ENCODE measurements around the gene PCDHB10.
"Not testable (repeated sequence)": the region's sequence is repeated elsewhere in the genome, so short reads cannot be mapped to it uniquely, and the experiment has no call there.

The PCDHB10 gene

DNA sequence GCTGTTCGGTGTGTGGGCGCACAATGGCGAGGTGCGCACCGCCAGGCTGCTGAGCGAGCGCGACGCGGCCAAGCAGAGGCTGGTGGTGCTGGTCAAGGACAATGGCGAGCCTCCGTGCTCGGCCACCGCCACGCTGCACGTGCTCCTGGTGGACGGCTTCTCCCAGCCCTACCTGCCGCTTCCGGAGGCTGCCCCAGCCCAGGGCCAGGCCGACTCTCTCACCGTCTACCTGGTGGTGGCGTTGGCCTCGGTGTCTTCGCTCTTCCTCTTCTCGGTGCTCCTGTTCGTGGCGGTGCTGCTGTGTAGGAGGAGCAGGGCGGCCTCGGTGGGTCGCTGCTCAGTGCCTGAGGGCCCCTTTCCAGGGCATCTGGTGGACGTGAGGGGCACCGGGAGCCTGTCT lies 12.3 kb upstream of the PCDHB10 start:
- not testable (repeated sequence) for H3K9me2 ChIP-seq (replicated peaks; ENCODE audit: low read depth, low read length); H3K9me3 ChIP-seq (ENCODE audit: insufficient read depth, low read depth, low read length); H3K4me3 ChIP-seq (ENCODE audit: low read length, poor library complexity, severe bottlenecking); H3K9ac ChIP-seq (ENCODE audit: low read depth, low read length, poor library complexity, severe bottlenecking); H3K4me2 ChIP-seq (ENCODE audit: low read depth, low read length, poor library complexity, severe bottlenecking); H3K79me2 ChIP-seq (ENCODE audit: insufficient read depth, low read length); H3F3A ChIP-seq (ENCODE audit: low read depth); H3K4me1 ChIP-seq (ENCODE audit: insufficient read depth, low read length, poor library complexity, severe bottlenecking); H3K27me3 ChIP-seq (ENCODE audit: insufficient read depth, low read length, poor library complexity, severe bottlenecking); H4K20me1 ChIP-seq (ENCODE audit: insufficient read depth, low read length, poor library complexity, severe bottlenecking); H2AFZ ChIP-seq (ENCODE audit: low read length); H3K36me3 ChIP-seq (ENCODE audit: insufficient read depth, low read length)

DNA sequence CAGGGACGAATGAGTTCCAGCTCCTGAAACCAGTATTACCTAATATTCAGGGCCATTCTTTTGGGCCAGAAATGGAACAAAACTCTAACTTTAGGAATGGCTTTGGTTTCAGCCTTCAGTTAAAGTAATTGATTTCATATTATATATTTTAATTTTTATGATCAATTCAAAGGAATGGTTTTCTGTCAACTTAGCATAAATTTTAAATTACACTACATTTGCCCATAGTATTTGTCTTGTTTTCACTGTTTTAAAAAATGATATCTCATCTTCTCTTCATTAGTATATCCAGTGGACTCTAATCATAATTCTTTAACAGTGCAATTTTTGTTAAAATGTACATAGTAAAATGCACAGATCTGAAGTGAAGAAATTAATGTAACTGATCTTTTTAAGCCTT lies 11.8 kb upstream of the PCDHB10 start:
- H3K36me3 ChIP-seq (ENCODE audit: insufficient read depth, low read length), result no peaks in the 10 kb centered on the region
- no peak overlapping the region for H3K9ac ChIP-seq (ENCODE audit: low read depth, low read length, poor library complexity, severe bottlenecking)
- TF ChIP-seq EZH2phosphoT487 (IDR thresholded peaks at IDR 0.05; ENCODE audit: borderline replicate concordance), result no peak
- no peak overlapping the region for H2AFZ ChIP-seq (ENCODE audit: low read length)
- no peak overlapping the region for H3K4me2 ChIP-seq (ENCODE audit: low read depth, low read length, poor library complexity, severe bottlenecking)
- H3K27me3 ChIP-seq (ENCODE audit: insufficient read depth, low read length, poor library complexity, severe bottlenecking), result no peaks in the 10 kb centered on the region
- no peaks in the 10 kb centered on the region for H4K20me1 ChIP-seq (ENCODE audit: insufficient read depth, low read length, poor library complexity, severe bottlenecking)
- H3K9me2 ChIP-seq (replicated peaks; ENCODE audit: low read depth, low read length), result no peaks in the 10 kb centered on the region
- H3K4me3 ChIP-seq (ENCODE audit: low read length, poor library complexity, severe bottlenecking), result no peak overlapping the region
- H3K4me1 ChIP-seq (ENCODE audit: insufficient read depth, low read length, poor library complexity, severe bottlenecking), result no peaks in the 10 kb centered on the region
- no peaks in the 10 kb centered on the region for H3K79me2 ChIP-seq (ENCODE audit: insufficient read depth, low read length)
- H3F3A ChIP-seq (ENCODE audit: low read depth), result no peaks in the 10 kb centered on the region
- no peaks in the 10 kb centered on the region for H3K9me3 ChIP-seq (ENCODE audit: insufficient read depth, low read depth, low read length)

DNA sequence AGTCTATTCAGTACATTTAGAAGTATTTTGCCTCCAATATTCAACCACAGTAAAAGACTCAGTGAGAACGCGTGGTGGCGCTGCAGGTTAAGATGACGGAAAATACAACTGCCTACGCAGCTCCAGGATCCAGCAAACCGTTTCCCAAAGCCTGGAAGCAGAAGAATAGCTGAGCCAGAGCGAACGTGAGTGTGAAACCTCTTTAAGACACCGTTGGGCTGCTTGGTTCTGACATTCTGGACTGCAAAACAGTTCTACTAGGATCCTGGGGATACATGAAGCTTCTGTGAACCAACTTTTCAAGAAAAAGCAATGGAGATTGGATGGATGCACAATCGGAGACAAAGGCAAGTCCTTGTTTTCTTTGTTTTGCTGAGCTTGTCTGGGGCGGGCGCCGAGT lies 9.9 kb upstream of the PCDHB10 start, which contains the start of gene PCDHB16:
Gene PCDHB16 (plus strand): TSS at position 140 of the 400 bp plus-strand sequence. CDS start 173 bp downstream, at position 313.
- Histone ChIP-seq H3K36me3 (ENCODE audit: insufficient read depth, low read length) (no peaks in the 10 kb centered on the region), H3K4me3 (ENCODE audit: low read length, poor library complexity, severe bottlenecking) (no peak within 1 kb of the TSS), H3K9ac (ENCODE audit: low read depth, low read length, poor library complexity, severe bottlenecking) (no peak within 1 kb of the TSS), H3K9me2 (replicated peaks; ENCODE audit: low read depth, low read length) (no peaks in the 10 kb centered on the region), H3K4me2 (ENCODE audit: low read depth, low read length, poor library complexity, severe bottlenecking) (no peak within 1 kb of the TSS), H3F3A (ENCODE audit: low read depth) (no peaks in the 10 kb centered on the region), H3K9me3 (ENCODE audit: insufficient read depth, low read depth, low read length) (no peaks in the 10 kb centered on the region), H3K27me3 (ENCODE audit: insufficient read depth, low read length, poor library complexity, severe bottlenecking) (no peaks in the 10 kb centered on the region), H3K4me1 (ENCODE audit: insufficient read depth, low read length, poor library complexity, severe bottlenecking) (no peaks in the 10 kb centered on the region), H4K20me1 (ENCODE audit: insufficient read depth, low read length, poor library complexity, severe bottlenecking) (no peaks in the 10 kb centered on the region), H2AFZ (ENCODE audit: low read length) (no peak within 1 kb of the TSS), H3K79me2 (ENCODE audit: insufficient read depth, low read length) (no peaks in the 10 kb centered on the region)
- TF ChIP-seq, protein P1, sequence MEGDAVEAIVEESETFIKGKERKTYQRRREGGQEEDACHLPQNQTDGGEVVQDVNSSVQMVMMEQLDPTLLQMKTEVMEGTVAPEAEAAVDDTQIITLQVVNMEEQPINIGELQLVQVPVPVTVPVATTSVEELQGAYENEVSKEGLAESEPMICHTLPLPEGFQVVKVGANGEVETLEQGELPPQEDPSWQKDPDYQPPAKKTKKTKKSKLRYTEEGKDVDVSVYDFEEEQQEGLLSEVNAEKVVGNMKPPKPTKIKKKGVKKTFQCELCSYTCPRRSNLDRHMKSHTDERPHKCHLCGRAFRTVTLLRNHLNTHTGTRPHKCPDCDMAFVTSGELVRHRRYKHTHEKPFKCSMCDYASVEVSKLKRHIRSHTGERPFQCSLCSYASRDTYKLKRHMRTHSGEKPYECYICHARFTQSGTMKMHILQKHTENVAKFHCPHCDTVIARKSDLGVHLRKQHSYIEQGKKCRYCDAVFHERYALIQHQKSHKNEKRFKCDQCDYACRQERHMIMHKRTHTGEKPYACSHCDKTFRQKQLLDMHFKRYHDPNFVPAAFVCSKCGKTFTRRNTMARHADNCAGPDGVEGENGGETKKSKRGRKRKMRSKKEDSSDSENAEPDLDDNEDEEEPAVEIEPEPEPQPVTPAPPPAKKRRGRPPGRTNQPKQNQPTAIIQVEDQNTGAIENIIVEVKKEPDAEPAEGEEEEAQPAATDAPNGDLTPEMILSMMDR (conservative IDR thresholded peaks at IDR 0.05; ENCODE audit: low read length), result no peak
- TF ChIP-seq EZH2phosphoT487 (IDR thresholded peaks at IDR 0.05; ENCODE audit: borderline replicate concordance), result no peak

DNA sequence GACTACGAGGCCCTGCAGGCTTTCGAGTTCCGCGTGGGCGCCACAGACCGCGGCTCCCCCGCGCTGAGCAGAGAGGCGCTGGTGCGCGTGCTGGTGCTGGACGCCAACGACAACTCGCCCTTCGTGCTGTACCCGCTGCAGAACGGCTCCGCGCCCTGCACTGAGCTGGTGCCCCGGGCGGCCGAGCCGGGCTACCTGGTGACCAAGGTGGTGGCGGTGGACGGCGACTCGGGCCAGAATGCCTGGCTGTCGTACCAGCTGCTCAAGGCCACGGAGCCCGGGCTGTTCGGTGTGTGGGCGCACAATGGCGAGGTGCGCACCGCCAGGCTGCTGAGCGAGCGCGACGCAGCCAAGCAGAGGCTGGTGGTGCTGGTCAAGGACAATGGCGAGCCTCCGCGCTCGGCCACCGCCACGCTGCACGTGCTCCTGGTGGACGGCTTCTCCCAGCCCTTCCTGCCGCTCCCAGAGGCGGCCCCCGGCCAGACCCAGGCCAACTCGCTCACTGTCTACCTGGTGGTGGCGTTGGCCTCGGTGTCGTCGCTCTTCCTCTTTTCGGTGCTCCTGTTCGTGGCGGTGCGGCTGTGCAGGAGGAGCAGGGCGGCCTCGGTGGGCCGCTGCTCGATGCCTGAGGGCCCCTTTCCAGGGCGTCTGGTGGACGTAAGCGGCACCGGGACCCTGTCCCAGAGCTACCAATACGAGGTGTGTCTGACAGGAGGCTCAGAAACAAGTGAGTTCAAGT lies 7.9 kb upstream of the PCDHB10 start:
- not testable (repeated sequence) for H3K36me3 ChIP-seq (ENCODE audit: insufficient read depth, low read length); H3K9me2 ChIP-seq (replicated peaks; ENCODE audit: low read depth, low read length); H3K27me3 ChIP-seq (ENCODE audit: insufficient read depth, low read length, poor library complexity, severe bottlenecking); H3K4me3 ChIP-seq (ENCODE audit: low read length, poor library complexity, severe bottlenecking); H3K4me1 ChIP-seq (ENCODE audit: insufficient read depth, low read length, poor library complexity, severe bottlenecking); H3K4me2 ChIP-seq (ENCODE audit: low read depth, low read length, poor library complexity, severe bottlenecking); H3K9ac ChIP-seq (ENCODE audit: low read depth, low read length, poor library complexity, severe bottlenecking); H2AFZ ChIP-seq (ENCODE audit: low read length); H4K20me1 ChIP-seq (ENCODE audit: insufficient read depth, low read length, poor library complexity, severe bottlenecking); H3F3A ChIP-seq (ENCODE audit: low read depth); H3K9me3 ChIP-seq (ENCODE audit: insufficient read depth, low read depth, low read length); H3K79me2 ChIP-seq (ENCODE audit: insufficient read depth, low read length)
